Neural progenitor cell (in vitro differentiated cells): ENCODE results near the gene TTLL12.

Experiments
- EZH2 ChIP-seq: fragments of 200-600 bp; sonication (generic); IDR thresholded peaks from 2 replicates; pipeline ENCODE4 v1.6.1; 2017; ENCODE audit warnings: antibody characterized with exemption, mild to moderate bottlenecking, moderate library complexity
- TF ChIP-seq, protein P1 (sequence below): fragments of 200-600 bp; sonication (generic); IDR thresholded peaks from 2 replicates; pipeline ENCODE4 v1.5.1; 2017; ENCODE audit warnings: antibody characterized with exemption, mild to moderate bottlenecking

DNA sequence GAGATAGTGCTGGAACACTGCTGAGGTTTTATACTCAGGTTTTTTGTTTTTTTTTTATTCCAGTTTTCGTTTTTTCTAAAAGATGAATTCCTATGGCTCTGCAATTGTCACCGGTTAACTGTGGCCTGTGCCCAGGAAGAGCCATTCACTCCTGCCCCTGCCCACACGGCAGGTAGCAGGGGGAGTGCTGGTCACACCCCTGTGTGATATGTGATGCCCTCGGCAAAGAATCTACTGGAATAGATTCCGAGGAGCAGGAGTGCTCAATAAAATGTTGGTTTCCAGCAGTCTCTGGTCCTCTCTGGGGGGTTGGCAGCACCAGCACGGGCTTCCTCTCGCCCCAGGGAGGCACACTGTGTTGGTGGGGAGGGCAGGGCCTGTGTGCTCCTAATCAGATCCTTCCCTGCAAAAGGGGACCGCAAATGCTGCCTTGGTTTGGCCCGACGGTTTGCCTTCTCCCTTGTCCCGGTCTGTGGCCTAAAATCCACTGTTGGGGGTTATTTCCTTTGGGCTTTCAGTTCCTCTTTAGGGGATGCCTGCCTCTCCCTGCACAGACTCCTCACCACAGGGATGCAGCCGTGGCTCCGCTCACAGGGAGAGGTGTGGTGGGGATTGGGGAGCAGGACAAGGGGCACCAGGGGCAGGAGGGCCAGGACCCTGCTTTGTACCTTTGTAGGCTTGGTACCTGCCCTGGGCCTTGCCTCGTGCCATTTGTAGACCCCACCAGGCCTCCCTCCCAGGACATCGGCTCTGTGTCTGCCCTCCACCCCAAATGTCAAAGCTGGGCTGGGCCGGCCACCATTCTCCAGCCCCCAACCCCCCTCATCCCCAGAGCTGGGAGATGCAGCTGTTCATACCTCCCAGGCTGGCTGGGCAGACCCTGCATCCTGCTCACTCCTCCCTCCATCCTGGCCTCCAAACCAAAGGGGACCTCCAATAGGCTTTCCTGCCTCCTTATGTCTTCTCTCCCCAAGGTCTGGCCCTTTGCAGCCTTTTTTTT lies 57.2 kb downstream of the TTLL12 start:
- TF ChIP-seq, protein P1, sequence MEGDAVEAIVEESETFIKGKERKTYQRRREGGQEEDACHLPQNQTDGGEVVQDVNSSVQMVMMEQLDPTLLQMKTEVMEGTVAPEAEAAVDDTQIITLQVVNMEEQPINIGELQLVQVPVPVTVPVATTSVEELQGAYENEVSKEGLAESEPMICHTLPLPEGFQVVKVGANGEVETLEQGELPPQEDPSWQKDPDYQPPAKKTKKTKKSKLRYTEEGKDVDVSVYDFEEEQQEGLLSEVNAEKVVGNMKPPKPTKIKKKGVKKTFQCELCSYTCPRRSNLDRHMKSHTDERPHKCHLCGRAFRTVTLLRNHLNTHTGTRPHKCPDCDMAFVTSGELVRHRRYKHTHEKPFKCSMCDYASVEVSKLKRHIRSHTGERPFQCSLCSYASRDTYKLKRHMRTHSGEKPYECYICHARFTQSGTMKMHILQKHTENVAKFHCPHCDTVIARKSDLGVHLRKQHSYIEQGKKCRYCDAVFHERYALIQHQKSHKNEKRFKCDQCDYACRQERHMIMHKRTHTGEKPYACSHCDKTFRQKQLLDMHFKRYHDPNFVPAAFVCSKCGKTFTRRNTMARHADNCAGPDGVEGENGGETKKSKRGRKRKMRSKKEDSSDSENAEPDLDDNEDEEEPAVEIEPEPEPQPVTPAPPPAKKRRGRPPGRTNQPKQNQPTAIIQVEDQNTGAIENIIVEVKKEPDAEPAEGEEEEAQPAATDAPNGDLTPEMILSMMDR: no peak
- TF ChIP-seq EZH2: no peak
